Measurements from ENCODE around the gene GPR26. TPM values are rescaled to one million over a fixed set of nuclear protein-coding genes. Genes with fewer than 3 reads are reported as not detected.

Gene GPR26
- polyA plus RNA-seq, 1 of the 3 experiments (the other 2 are of a cell fraction) = not detected

DNA sequence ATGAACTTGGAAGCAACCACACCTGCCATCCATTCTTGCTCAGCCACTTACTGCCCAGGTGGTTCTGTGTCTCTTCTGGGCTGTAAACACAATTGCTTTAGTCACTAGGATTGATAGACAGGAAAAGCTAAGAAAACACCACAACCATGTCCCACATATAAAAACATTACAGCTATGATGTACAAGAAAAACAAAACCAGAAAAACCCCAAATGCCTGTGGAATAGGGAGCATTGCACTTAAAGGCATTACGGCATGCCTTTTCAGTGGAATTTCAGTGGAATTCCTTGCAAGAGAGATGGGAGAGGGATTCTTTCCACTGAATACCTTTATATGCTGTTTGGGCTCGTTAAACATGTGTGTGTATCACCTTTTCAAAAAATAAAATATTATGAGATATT, 44.2 kb upstream of the GPR26 start:
- POLR2A ChIA-PET = no interaction called here
- Histone ChIP-seq H3K9me2 (no peaks in the 10 kb centered on the region), H3K36me3 (replicated peaks in 1 of 2; ENCODE audit: control insufficient read depth in 1 of 2, insufficient read depth in 2 of 2, low read length in 1 of 2) (no peaks in the 10 kb centered on the region), H3K4me1 (ENCODE audit: control insufficient read depth in 1 of 2, insufficient read depth in 2 of 2, low read depth in 1 of 2, low read length in 1 of 2) (peaks cover 0 to 3% of the 10 kb centered on the region in 2 experiments; a peak in 1 of 4 replicates), H3K9me3 (no peaks in the 10 kb centered on the region), H3K4me3 (ENCODE audit: low read depth in 2 of 2, low read length in 1 of 2) (no peak overlapping the region), H3K9ac (no peak overlapping the region), H3K27ac (ENCODE audit: low read depth in 2 of 2, low read length in 1 of 2) (no peak overlapping the region), H3K27me3 (ENCODE audit: insufficient read depth) (no peaks in the 10 kb centered on the region), H3K79me2 (ENCODE audit: insufficient read depth) (no peaks in the 10 kb centered on the region), H4K20me1 (ENCODE audit: insufficient read depth) (no peaks in the 10 kb centered on the region), H3F3A (replicated peaks; ENCODE audit: insufficient read depth) (no peaks in the 10 kb centered on the region), H2AFZ (ENCODE audit: low read depth) (no peak overlapping the region), H3K4me2 (no peak overlapping the region)
- WGBS (ENCODE audit: low lambda C conversion rate) = 25% methylated on average over 2 of the region's 2 CpGs
- TF ChIP-seq RCOR1 (IDR thresholded peaks at IDR 0.05; ENCODE audit: low read length) (no peak), MXI1 (IDR thresholded peaks at IDR 0.05; ENCODE audit: low read depth, low read length) (no peak), RXRA (IDR thresholded peaks at IDR 0.05; ENCODE audit: borderline replicate concordance, low read depth) (no peak), SMC3 (IDR thresholded peaks at IDR 0.05; ENCODE audit: low read depth, low read length) (no peak), ELF1 (IDR thresholded peaks at IDR 0.05) (no peak), FOXM1 (IDR thresholded peaks at IDR 0.05; ENCODE audit: low read depth) (no peak), POLR2AphosphoS5 (IDR thresholded peaks at IDR 0.05; ENCODE audit: low read depth, low read length) (no peak), CTCF (IDR thresholded peaks at IDR 0.05) (no peak), GATA2 (CRISPR knock-in tag; IDR thresholded peaks at IDR 0.05) (no peak), EP300 (IDR thresholded peaks at IDR 0.05; ENCODE audit: borderline replicate concordance in 1 of 2, low read depth in 1 of 2, low read length in 1 of 2) (no peak), PBX3 (IDR thresholded peaks at IDR 0.05) (no peak), TEAD4 (IDR thresholded peaks at IDR 0.05; ENCODE audit: borderline replicate concordance, insufficient read depth) (no peak)
- TF ChIP-seq, protein P1, sequence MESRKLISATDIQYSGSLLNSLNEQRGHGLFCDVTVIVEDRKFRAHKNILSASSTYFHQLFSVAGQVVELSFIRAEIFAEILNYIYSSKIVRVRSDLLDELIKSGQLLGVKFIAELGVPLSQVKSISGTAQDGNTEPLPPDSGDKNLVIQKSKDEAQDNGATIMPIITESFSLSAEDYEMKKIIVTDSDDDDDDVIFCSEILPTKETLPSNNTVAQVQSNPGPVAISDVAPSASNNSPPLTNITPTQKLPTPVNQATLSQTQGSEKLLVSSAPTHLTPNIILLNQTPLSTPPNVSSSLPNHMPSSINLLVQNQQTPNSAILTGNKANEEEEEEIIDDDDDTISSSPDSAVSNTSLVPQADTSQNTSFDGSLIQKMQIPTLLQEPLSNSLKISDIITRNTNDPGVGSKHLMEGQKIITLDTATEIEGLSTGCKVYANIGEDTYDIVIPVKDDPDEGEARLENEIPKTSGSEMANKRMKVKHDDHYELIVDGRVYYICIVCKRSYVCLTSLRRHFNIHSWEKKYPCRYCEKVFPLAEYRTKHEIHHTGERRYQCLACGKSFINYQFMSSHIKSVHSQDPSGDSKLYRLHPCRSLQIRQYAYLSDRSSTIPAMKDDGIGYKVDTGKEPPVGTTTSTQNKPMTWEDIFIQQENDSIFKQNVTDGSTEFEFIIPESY (IDR thresholded peaks at IDR 0.05; ENCODE audit: borderline replicate concordance, low read depth) = no peak
- TF ChIP-seq, protein P2, sequence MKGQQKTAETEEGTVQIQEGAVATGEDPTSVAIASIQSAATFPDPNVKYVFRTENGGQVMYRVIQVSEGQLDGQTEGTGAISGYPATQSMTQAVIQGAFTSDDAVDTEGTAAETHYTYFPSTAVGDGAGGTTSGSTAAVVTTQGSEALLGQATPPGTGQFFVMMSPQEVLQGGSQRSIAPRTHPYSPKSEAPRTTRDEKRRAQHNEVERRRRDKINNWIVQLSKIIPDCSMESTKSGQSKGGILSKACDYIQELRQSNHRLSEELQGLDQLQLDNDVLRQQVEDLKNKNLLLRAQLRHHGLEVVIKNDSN (IDR thresholded peaks at IDR 0.05; ENCODE audit: borderline replicate concordance, low read depth) = no peak
- CTCF ChIA-PET = interaction anchor here (1.0 kb wide), 1 partner anchor 10 kb away, joined by 3 read pairs; no protein-coding TSS in a partner anchor
- DNase-seq = no peak
